Activated naive CD8-positive, alpha-beta T cell treated with anti-CD3 and anti-CD28 coated beads, Interleukin-2, amount 50 U/mL, for 16 hours (primary cell): ENCODE data around the gene S100A8.
"Not testable (repeated sequence)": the region's sequence is repeated elsewhere in the genome, so short reads cannot be mapped to it uniquely, and the experiment has no call there.

Source experiments
- DNase-seq: peaks from one replicate; pipeline ENCODE4 v3.0.0-alpha.2; 2020; ENCODE audit warnings: low read depth, low spot score

The S100A8 gene

DNA sequence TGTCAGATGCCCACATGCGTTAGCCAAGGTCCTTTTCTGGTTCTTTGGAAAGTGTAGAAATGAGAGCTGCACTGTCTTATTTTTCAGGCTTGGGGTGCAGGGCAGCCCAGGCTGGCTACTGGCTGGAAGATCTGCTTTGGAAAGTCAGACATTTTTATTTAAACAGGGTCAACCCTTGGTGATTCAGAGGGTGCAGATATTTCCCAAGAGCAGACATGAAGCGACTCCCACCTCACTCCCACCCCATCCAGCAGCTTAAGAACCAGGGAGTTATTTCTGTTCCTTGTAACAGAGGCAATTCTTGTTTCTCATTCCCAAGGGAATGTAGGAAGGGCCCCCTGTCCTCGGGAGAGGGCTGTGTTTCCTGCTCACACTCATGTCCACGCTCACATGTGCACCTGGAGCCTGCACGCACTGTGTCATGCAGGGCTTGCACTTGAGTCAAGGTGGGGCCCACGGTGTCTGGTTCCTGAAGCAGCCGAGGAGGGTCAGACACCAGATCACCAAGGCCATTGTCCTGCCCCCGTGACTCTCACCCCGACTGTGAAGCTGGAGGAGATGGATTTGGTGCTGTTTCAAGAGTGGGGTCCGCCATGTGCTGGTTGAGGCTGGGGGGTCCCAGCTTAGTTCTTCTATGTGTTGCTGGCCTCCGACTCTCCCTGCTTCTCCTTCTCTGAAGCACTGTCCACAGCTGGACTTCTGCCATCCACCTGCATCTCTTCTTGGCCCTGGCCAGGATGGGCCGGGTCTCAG is 26.4 kb upstream of the S100A8 start:
- no peak for DNase-seq

DNA sequence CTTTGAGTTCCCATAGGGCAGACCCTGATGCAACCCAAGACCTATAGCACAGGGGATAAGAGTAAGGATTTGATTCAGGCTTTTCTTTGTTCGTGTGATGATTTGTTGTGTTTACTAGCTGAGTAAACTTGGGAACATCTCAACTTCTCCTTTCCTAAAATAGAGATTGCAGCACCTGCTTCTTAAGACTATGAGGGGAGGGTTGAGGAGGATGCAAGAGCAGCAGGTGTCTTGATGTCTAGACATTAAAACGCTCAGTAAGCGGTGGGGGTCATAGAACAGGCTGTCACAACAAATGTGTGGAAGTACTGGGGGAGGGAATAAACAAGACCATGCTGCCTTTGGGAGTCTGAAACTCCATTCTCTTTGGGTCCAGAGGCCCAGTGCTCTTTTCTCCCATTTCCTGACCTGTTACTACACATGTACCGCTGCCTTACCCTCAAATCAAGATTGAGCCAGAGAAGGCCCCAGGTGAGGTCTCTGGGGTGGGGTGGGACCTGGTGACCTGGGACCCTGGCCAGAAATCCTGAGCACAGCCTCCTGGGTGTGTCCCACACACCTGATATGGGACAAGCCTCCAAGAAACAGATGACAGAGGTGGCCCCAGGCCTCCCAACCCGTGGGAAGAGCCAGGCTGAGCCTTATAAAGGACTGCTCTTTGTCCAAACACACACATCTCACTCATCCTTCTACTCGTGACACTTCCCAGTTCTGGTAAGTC is 25.1 kb upstream of the S100A8 start, which contains the start of gene S100A7A:
TSS of gene S100A7A (plus strand) at position 671 of the 721 bp plus-strand sequence. CDS start 1,563 bp downstream, outside the sequence.
- DNase-seq, result no peak

DNA sequence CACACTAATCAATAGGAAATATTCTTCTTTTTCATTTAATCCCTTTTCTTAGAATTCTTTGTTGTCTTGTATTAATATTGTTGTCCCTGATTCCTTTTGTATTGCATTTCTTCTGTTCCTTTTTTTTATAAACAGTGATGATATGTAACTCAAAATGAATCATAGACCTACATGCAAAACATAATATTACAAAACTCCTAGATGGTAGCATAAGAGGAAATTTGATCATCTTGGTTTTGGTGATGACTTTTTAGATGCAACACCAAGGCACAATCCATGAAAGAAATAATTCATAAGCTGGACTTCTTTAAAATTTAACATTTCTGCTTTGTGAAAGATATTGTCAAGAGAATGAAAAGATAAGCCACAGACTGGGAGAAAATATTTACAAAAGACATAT is 23.1 kb upstream of the S100A8 start:
- not testable (repeated sequence) for DNase-seq

DNA sequence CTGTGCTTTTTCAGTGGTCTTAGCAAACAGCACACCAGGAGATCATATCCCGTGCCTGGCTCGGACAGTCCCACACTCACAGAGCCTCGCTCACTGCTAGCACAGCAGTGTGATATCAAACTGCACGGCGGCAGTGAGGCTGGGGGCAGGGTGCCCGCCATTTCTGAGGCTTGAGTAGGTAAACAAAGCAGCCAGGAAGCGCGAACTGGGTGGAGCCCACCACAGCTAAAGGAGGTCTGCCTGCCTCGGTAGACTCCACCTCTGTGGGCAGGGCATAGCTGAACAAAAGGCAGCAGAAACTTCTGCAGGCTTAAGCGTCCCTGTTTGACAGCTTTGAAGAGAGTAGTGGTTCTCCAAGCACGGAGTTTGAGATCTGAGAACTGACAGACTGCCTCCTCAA is 16.4 kb upstream of the S100A8 start:
- DNase-seq, result not testable (repeated sequence)

DNA sequence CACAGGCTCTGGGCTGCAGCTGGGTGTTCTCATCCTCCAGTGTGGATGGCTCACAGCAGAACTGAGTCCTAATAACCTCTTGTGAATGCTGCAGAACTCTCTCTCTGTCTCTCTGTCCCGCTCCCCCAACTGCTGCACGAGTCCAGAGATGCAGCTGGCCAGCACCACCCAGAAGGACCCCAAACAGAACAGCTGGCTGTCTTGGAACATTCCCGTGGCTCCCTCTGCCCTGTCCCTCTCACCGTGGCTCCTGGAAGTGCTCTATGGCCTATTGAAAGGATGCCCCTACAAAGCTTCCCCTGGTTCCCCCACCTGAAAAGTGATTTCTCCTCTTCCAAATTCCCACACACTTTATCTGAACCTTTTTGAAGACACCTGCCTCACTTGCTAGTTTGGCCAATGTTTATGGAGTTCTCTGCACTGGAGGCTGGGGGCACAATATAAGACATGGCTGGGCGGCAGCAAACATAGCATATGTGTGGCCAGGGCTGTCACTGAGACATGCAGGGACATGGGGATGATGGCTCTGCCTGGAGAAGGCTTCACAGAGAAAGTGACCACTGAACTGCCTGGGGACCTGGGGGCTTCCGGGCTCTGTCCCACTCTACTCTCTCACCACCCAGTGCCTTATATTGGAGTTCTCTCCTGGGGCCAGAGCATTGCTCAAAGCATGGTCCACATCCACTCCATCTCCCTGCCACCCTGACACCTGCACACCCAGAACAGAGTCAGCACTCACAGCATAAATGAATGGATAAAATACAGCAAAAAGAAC is 15.1 kb upstream of the S100A8 start:
- DNase-seq, result not testable (repeated sequence)

DNA sequence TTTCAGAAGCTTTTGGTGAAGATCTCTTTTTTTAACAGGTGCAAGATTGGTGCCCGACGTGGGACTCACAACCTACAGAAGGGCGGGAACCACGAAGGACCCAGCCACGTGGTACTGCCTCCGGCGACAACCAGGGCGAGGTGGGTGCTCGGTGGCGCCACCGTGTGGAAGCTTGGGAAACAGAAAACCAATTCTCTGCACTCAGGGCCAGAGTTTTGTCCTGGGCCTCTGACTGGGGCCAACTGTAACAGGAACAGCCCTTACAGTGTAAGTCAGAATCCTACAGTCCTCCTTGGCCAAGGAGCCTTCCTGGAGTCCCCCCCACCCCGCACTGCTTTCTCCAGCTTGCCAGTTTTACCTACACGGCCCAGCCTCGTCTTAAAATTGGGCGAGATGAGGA is 13.9 kb upstream of the S100A8 start:
- DNase-seq, result peak; percentile 28

DNA sequence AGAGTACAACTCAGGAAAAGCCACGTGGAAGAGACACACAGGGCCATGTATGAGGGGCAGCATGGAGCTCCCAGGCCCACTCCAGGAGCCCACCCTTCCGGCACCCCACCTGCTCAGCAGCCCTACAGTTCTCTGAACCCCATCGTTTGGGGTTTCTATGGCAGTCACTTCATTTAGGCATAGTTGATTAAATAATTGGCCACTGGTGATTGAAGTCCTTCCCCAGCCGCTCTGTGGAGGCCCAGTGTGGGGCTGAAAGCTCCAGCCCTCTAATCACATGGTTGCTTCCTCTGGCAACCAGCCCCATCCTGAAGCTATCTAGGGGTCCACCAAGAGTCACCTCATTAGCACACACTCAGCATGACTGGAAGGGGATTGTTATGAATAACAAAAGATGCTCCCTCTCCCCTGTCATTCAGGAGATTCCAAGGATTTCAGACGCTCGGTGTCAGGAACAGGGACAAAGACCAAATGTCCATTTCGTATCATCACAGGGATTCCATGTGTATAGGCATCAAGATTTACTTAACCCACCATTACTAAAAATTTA is 13.3 kb upstream of the S100A8 start:
- no peak for DNase-seq

DNA sequence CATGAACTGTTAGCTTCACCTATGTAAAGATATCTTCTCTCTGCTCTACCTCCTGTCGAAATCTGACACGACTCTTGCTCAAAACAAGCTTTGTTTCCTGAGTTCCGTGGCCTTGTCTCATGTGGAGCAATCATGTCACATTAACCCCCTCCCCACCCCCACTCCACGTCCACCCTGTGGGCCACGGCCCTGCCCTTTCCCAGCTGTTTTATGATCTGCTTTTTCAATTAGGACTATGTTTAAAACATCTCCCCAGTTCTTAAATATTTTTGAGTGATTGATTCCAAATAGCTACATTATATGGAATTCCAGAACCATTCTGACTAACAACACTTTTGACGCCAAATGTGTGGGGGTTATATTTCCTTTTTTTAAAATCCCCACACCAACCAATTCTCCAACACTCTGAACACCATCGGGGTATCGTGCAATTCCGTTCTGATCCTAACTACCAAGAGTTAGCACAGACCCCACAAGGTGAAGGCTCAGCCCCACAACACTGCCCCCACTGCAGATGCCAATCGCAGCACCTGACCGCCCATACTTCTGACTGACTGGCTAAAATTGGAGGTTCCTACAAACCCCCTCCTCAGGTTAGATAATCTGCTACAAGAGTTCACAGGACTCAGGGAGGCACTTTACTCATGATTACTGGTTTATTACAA is 12.7 kb upstream of the S100A8 start:
- no peak for DNase-seq

DNA sequence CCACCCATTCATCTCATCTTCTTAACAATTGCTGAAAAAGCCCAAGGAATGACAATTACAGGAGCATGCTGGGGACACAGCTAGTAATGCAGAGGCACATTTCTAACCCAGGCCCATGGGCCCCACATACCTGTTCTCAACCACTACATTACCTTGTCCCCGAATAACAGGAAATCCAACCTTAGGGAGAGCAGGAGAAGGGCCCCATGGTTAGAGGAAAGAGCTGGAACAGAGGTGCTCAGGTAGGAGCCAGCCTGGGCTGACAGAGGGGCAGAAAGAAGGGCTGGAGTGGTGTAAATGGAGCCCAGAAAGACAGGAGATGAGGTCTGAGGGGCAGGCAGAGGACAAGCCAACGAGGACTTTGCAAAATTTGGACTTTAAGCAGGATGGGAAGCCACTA is 11.4 kb upstream of the S100A8 start:
- DNase-seq, result no peak

DNA sequence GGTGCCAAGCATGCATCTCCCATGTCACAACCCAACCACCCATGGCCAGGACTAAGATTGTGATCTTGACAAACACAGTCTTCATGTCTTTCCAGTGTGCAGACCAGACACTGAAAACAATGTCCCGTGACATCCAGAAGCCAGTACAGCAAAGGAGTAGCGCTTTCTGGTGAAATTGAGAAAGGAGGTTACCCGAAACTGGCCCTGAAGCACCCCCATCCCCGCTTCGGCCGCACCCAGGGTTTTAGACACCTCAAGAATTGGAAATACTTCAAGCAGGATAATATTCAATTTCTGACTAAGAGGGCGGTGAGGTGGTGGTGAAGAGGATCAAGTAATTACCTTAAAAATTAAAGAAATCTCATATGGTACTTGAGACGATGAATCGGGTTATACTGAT is 10.6 kb upstream of the S100A8 start:
- no peak for DNase-seq

DNA sequence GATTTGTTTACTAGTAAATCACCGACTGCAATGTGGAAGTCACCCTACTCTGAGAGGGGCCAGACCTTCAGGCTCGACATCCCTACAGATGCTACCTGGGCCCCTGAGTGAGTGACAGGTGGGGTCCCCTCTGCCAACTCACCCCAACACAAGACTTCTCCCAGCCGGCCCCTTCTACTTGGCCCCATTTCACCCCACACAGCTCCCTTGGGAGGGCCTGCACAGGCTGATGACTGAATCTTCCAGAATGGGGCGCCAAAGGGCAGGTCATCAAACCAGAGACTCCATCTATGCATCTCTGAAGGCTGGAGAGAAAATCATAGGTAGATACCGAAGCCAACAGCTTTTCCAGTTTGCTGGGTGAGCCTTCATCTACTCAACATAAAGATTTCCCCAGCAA is 9.4 kb upstream of the S100A8 start:
- no peak for DNase-seq

DNA sequence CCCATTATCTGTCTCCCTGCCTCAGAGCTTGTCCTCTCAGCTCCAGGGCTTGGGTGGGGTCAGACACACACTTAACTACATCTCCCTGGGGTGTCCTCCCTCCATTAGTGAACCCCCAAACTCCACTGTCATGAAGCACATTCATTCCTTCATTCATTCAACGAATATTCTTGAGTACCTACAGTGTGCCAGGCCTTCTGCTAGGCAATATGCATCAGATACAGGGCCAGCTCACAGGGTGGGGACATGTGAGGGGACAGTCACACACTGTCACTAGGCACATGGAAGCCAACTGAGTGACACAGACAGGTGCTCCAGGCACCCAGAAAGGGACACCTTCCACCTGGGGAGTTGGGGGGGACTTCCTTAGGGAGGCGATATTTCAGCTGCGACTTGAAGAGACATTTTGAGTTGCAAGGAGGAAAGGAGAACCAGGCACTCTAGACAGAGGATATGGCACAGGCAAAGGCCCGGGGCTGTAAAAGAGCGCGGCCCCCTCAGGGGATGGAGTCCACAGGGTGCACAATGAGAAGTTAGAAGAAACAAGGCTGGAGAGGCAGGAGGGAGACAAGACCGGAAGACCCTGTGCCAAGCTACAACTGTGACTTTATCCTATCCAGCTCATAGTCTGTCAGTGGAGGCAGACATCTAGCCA is 8.7 kb upstream of the S100A8 start:
- no peak for DNase-seq

DNA sequence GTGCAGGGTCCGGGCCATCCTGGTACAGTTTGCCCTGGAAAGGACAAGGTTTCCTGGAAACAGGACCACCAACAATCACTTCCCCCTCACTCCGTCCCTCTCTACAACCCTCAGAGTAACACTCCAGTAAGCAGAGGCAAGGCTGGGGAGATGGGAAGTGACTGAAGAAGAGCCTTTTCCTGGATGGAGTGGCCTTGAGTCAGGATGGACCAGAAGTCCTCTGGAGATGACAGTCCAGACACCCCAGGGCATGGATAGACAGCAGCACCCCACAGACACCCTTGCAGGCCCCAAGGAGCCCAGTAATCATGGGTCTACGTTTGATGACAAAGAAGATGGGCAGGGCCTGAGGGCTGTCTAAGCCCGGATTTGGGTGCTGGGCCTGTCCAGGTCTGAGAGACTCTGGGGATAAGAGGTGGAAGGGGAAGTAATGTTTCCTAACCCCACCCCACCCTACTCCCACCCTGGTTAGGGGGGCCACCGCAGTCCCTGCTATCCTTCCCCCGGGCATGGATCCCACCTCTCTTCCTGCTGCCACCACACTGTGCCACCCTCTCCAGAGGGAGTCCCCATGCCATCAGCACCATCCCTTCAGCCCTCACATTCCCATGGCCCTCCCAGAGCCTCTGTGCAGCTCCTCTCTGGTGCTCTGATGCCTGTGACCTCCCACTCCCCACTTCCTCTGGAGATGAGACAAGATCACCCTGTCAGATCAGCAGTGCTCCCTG is 7.2 kb upstream of the S100A8 start:
- no peak for DNase-seq

DNA sequence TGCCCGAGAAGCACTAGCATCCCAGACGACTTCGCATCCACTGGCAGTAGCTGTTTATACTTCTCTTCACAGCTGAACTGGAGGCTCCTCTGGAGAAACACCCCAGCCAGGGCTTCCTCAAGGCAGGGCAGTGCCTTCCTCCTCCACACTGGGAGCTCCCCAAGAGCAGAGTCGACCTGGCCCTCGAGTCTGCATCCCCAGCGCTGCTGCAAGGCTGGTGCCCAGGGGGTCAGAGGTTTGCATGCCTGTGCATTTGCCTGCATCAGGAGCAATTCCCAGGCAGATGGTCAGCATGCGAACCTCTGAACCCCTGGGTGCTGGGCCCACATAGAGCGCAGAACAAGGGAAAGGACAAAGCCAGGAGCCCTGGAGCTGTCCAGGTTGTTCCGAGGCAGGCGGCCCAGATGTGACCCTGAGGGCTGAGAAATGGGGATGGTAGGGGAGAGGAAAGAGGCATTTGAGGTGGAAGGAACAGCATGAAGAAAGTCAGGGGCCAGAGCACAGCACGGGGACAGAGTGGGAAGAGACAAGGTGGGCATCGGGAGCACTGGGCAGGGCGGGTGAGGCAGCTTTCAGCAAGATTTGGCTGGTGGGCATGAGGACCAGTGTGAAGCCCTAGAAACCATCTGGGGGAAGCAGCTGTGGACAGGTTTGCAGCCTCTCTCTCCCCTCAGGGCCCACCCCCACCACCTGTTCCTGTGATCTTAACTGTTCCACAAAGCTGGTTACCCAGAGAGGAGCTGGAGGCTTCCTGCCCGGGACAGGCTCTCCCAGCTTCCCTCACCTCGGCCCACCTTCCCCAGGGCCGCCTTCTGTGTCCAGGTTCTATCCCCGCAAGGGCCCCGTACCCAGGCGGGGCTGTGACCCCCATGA is 6.4 kb upstream of the S100A8 start:
- DNase-seq, result no peak

DNA sequence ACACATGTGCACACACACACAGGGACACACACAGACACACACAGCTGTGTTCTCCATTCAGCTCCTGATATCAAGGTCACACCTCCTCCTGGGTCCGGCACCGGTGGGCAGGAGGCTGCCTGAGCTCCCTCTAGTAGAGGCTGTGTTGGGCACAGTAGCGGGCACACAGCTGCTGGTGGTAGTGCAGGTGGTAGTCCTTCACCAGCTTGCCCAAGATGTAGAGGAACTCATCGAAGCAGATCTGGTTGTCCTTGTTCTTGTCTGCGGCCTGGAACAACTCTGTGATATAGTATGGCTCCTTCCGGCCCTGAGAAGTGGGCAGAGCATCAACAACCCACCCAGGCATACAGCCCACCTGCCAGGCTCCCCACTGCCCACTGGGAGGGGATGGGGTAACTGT is 5.6 kb upstream of the S100A8 start:
- no peak for DNase-seq

DNA sequence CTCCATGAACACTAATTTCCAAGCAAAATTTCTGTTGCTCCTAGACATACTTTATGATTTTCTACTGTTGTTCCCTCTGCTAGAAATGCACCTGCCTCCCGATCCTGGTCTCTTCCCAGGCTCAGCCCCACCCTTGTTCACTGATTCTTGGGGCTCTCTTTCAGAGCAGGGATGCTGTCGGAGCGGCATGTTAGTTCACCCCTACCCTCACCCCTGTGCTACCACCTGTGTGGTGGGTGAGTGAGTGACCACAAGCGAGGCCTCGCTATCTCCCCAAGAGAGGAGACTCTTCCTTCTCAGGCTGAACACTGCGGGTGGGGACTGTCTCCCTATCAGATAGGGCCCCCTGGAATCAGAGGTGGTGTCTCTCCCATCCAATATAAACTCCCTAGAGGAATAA is 4.9 kb upstream of the S100A8 start:
- no peak for DNase-seq

DNA sequence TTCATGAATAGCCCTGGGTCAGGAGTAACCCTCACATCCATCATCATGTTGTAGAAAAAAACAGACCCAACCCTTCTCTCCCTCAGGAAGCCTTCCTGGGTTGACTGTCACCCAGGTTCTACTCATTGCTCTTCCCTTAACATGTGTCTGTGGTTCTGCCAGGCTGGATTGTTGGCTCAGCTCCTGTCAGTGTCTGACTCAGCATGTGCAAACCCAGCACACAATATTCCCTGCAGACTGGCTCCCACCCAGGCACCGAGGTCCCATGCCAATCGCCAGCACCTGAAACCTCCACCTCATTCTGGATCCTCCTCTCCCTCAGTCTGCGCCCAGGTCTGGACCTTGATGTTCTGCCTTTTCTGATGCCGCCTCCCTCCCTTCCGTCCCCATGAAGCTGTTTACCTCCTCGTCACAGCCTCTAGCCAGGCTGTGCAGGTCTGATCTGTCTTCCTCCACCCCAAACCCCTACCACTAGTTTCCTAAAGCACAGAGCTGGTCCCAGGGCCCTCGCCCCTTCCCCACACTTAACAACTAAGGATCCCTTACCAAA is 4.3 kb upstream of the S100A8 start:
- DNase-seq, result no peak

DNA sequence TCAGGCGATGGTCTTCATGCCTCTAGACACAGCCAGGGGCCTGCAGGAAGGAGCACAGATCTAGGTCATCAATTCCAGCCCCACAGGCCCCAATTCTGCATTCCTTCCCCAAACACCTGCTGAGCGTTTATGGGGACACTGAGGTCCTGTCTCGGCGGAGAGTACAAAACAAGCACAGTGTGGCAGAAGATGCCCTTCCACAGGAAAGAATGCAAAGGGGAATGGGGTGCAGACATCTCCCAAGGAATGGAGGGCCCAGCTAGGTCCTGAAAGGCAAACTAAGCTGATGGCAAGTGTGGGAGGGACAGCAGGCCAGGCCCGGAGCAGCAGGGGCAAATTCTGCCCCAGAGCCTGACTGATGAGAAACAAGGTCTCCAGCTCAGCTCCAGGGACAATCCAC is 3.5 kb upstream of the S100A8 start:
- DNase-seq, result no peak

DNA sequence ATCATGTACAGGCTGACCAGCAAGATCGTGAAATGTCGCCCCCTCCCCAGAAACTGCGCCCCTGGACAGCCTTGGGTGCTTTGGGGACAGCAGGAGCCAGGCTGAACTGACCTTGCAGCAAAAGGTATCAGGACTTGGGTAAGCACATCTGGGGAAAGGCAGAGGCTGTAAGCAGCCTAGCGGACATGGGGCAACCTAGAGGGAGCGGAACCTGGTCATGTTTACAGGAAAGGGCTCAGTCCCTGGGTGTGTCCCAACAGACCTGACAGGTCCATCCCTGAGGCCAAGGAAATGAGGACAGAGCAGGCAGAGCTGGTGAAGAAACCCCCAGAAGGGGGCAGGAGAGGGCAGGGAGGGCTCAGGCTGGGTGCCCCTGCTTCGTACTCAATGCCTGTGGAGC is 3.1 kb upstream of the S100A8 start:
- no peak for DNase-seq
